Measurements from ENCODE around the gene SATB2. TPM values are rescaled to one million over a fixed set of nuclear protein-coding genes. Genes with fewer than 3 reads are reported as not detected.

Gene SATB2
- total and polyA plus RNA-seq, 8 donors, result 0.50 to 184 (median 1.4) TPM

GRCh38 chr2:199303728-199304177 is 154.0 kb downstream of the SATB2 start:
- peak in 1 of 2 donors; percentile 5 for DNase-seq
- Histone ChIP-seq H3K27ac (no peak overlapping the region), H3K4me1 (no peaks in the 10 kb centered on the region), H3K4me3 (no peak overlapping the region), H3K27me3 (no peaks in the 10 kb centered on the region), H3K9me3 (no peaks in the 10 kb centered on the region), H3K36me3 (peaks cover 0 to 5% (median 0%) of the 10 kb centered on the region in 4 donors)
- 81 to 89% (median 82%) methylated on average over 6 of the region's 6 CpGs for WGBS, 5 donors
- intact Hi-C loops (cut with DNase I; ENCODE audit: low total_unique reads), result no loop called here
- TF ChIP-seq EP300 (IDR thresholded peaks at IDR 0.05), result no peak
- TF ChIP-seq CTCF (IDR thresholded peaks at IDR 0.05), result no peak
- no peak for TF ChIP-seq POLR2A (IDR thresholded peaks at IDR 0.05)
- no peak for TF ChIP-seq POLR2AphosphoS5 (IDR thresholded peaks at IDR 0.05)

GRCh38 chr2:199302851-199303250 is 154.9 kb downstream of the SATB2 start:
- Histone ChIP-seq H3K9me3 (no peaks in the 10 kb centered on the region), H3K36me3 (no peaks in the 10 kb centered on the region), H3K4me3 (no peak overlapping the region), H3K27me3 (no peaks in the 10 kb centered on the region), H3K4me1 (no peaks in the 10 kb centered on the region), H3K27ac (no peak overlapping the region)
- DNase-seq, result no peak
- no peak for TF ChIP-seq CTCF (IDR thresholded peaks at IDR 0.05)
- no peak for TF ChIP-seq POLR2AphosphoS5 (IDR thresholded peaks at IDR 0.05)
- WGBS, 5 donors, result 56 to 74% (median 63%) methylated on average over 4 of the region's 4 CpGs
- intact Hi-C loops (cut with DNase I; ENCODE audit: low total_unique reads), result no loop called here

GRCh38 chr2:199288424-199288823 is 169.3 kb downstream of the SATB2 start:
- Histone ChIP-seq H3K9me3 (no peaks in the 10 kb centered on the region), H3K27ac (no peak overlapping the region), H3K36me3 (no peaks in the 10 kb centered on the region), H3K4me3 (no peak overlapping the region), H3K27me3 (no peaks in the 10 kb centered on the region), H3K4me1 (no peaks in the 10 kb centered on the region)
- TF ChIP-seq CTCF (IDR thresholded peaks at IDR 0.05) (no peak), POLR2AphosphoS5 (IDR thresholded peaks at IDR 0.05) (no peak), EP300 (IDR thresholded peaks at IDR 0.05) (no peak), POLR2A (IDR thresholded peaks at IDR 0.05) (no peak)
- intact Hi-C loops (cut with DNase I; ENCODE audit: low total_unique reads), result no loop called here
- DNase-seq, result no peak

GRCh38 chr2:199282309-199282708 is 175.4 kb downstream of the SATB2 start:
- no peaks in the 10 kb centered on the region for H3K4me1 ChIP-seq
- H3K27ac ChIP-seq, result no peak overlapping the region
- intact Hi-C loops (cut with DNase I; ENCODE audit: low total_unique reads), result no loop called here
- 69 to 82% (median 76%) methylated on average over 3 of the region's 3 CpGs for WGBS, 5 donors
- no peaks in the 10 kb centered on the region for H3K36me3 ChIP-seq
- H3K27me3 ChIP-seq, result no peaks in the 10 kb centered on the region
- no peak overlapping the region for H3K4me3 ChIP-seq
- TF ChIP-seq POLR2A (IDR thresholded peaks at IDR 0.05) (no peak), POLR2AphosphoS5 (IDR thresholded peaks at IDR 0.05) (no peak), CTCF (IDR thresholded peaks at IDR 0.05) (no peak), EP300 (IDR thresholded peaks at IDR 0.05) (no peak)
- H3K9me3 ChIP-seq, result no peaks in the 10 kb centered on the region
- no peak for DNase-seq

Data from stomach (tissue), 9 donors.